ENCODE measurements around the gene RNF145. TPM values are rescaled to one million over a fixed set of nuclear protein-coding genes. Genes with fewer than 3 reads are reported as not detected.

RNF145 gene
- total and polyA plus RNA-seq, 2 of the 13 experiments (the other 11 are each of a cell fraction or from before 2014, with no cell fraction given): 24.6 TPM

DNA sequence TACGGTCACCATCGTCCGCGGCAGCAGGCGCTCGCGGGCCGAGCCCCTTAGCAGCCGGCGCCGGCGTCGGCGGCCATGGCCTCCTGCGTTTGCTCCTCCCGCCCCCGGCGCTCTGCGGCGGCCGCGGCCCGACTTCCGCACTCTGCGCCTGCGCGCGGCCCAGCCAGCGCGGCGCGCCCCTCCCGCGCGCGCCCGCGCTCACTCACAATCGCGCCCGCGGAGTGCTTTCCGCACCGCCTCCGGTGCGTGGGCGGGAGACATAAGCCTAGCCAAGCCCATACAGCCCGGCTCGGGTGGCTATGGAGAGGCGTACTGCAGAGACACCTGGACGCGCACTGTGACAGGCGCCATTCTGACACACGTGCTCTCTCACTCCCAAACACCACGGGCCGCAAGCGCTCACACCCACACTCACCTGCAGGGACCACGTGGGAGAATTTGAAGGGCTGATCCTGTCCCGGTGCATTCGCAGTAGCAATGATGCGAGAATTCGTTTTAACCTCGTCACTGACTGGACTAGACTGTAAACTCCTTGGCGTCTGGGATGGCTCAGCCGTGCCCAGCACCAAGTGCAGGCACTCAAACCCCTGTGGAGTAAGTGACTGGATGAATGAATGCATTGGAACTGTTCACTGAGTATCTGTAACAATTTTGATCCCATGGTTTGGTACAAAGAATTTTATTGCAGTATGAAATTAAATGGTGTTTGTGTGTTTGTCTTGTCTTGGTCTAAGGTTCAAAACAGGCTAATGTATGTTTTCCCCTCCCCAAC lies at the start of gene RNF145 (continued):
- no peak for TF ChIP-seq SMC3 (IDR thresholded peaks at IDR 0.05; ENCODE audit: low read length)
- no peak; the same call in 1 of the 2 replicates for TF ChIP-seq SP4 (CRISPR knock-in tag; IDR thresholded peaks at IDR 0.05)
- TF ChIP-seq ZNF337 (CRISPR knock-in tag; IDR thresholded peaks at IDR 0.05; ENCODE audit: borderline replicate concordance, low read depth): peak; percentile 76; the same call in 1 of the 2 replicates
- TF ChIP-seq KDM4B (CRISPR knock-in tag; IDR thresholded peaks at IDR 0.05): no peak
- no peak for TF ChIP-seq MBD4 (IDR thresholded peaks at IDR 0.05; ENCODE audit: borderline replicate concordance, low read length)
- TF ChIP-seq PRDM10 (CRISPR knock-in tag; IDR thresholded peaks at IDR 0.05; ENCODE audit: low read depth): no peak
- no peak for TF ChIP-seq NCOA5 (CRISPR knock-in tag; IDR thresholded peaks at IDR 0.05)
- TF ChIP-seq AFF4 (CRISPR knock-in tag; IDR thresholded peaks at IDR 0.05): 0 out of 2 replicates have a peak, but pooled peaks have one; percentile 47
- TF ChIP-seq, protein P1, sequence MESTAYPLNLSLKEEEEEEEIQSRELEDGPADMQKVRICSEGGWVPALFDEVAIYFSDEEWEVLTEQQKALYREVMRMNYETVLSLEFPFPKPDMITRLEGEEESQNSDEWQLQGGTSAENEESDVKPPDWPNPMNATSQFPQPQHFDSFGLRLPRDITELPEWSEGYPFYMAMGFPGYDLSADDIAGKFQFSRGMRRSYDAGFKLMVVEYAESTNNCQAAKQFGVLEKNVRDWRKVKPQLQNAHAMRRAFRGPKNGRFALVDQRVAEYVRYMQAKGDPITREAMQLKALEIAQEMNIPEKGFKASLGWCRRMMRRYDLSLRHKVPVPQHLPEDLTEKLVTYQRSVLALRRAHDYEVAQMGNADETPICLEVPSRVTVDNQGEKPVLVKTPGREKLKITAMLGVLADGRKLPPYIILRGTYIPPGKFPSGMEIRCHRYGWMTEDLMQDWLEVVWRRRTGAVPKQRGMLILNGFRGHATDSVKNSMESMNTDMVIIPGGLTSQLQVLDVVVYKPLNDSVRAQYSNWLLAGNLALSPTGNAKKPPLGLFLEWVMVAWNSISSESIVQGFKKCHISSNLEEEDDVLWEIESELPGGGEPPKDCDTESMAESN (CRISPR knock-in tag; conservative IDR thresholded peaks at IDR 0.05): no peak; the same call in none of the 2 replicates
- no peak for TF ChIP-seq CHD2 (IDR thresholded peaks at IDR 0.05; ENCODE audit: low read depth, low read length)
- TF ChIP-seq, protein P2, sequence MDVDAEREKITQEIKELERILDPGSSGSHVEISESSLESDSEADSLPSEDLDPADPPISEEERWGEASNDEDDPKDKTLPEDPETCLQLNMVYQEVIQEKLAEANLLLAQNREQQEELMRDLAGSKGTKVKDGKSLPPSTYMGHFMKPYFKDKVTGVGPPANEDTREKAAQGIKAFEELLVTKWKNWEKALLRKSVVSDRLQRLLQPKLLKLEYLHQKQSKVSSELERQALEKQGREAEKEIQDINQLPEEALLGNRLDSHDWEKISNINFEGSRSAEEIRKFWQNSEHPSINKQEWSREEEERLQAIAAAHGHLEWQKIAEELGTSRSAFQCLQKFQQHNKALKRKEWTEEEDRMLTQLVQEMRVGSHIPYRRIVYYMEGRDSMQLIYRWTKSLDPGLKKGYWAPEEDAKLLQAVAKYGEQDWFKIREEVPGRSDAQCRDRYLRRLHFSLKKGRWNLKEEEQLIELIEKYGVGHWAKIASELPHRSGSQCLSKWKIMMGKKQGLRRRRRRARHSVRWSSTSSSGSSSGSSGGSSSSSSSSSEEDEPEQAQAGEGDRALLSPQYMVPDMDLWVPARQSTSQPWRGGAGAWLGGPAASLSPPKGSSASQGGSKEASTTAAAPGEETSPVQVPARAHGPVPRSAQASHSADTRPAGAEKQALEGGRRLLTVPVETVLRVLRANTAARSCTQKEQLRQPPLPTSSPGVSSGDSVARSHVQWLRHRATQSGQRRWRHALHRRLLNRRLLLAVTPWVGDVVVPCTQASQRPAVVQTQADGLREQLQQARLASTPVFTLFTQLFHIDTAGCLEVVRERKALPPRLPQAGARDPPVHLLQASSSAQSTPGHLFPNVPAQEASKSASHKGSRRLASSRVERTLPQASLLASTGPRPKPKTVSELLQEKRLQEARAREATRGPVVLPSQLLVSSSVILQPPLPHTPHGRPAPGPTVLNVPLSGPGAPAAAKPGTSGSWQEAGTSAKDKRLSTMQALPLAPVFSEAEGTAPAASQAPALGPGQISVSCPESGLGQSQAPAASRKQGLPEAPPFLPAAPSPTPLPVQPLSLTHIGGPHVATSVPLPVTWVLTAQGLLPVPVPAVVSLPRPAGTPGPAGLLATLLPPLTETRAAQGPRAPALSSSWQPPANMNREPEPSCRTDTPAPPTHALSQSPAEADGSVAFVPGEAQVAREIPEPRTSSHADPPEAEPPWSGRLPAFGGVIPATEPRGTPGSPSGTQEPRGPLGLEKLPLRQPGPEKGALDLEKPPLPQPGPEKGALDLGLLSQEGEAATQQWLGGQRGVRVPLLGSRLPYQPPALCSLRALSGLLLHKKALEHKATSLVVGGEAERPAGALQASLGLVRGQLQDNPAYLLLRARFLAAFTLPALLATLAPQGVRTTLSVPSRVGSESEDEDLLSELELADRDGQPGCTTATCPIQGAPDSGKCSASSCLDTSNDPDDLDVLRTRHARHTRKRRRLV (CRISPR knock-in tag; IDR thresholded peaks at IDR 0.05): no peak
- TF ChIP-seq, protein P3, sequence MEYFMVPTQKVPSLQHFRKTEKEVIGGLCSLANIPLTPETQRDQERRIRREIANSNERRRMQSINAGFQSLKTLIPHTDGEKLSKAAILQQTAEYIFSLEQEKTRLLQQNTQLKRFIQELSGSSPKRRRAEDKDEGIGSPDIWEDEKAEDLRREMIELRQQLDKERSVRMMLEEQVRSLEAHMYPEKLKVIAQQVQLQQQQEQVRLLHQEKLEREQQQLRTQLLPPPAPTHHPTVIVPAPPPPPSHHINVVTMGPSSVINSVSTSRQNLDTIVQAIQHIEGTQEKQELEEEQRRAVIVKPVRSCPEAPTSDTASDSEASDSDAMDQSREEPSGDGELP (IDR thresholded peaks at IDR 0.05; ENCODE audit: borderline replicate concordance, low read depth): no peak

All from HepG2 (cell line).